22Rv1 (cell line): ENCODE measurements around the gene ANK3.

Experiments used
- H3K27ac ChIP-seq: fragments of 450-650 bp; 2 replicates; pipeline ENCODE4 v1.5.1; 2017
- ZFX ChIP-seq: fragments of 450-650 bp; IDR thresholded peaks from 2 replicates; pipeline ENCODE4 v1.6.1; 2017; ENCODE audit warnings: antibody characterized with exemption, borderline replicate concordance
- TF ChIP-seq, protein P1 (sequence below): fragments of 450-650 bp; IDR thresholded peaks from 2 replicates; pipeline ENCODE4 v1.5.1; 2017; ENCODE audit warnings: mild to moderate bottlenecking

Gene ANK3

DNA sequence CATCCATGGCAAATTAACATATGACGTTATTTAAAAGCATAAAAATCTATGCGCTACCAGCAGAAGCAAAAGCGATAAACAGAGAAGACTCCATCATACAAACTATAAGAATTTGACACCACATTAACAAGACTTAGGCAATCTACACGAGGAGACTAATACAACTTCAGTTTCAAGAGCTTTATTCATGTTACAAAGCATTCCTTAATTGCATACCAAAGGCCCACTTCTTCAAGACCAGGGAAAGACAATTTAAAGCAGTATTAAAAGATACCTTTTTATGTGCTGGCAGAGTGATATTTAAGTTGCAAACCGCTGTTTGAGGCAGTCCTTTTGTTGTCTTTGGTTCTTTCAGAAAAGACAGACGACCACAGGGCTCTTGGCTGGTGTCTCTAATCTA lies 307.3 kb downstream of the ANK3 start:
- TF ChIP-seq ZFX, result no peak
- TF ChIP-seq, protein P1, sequence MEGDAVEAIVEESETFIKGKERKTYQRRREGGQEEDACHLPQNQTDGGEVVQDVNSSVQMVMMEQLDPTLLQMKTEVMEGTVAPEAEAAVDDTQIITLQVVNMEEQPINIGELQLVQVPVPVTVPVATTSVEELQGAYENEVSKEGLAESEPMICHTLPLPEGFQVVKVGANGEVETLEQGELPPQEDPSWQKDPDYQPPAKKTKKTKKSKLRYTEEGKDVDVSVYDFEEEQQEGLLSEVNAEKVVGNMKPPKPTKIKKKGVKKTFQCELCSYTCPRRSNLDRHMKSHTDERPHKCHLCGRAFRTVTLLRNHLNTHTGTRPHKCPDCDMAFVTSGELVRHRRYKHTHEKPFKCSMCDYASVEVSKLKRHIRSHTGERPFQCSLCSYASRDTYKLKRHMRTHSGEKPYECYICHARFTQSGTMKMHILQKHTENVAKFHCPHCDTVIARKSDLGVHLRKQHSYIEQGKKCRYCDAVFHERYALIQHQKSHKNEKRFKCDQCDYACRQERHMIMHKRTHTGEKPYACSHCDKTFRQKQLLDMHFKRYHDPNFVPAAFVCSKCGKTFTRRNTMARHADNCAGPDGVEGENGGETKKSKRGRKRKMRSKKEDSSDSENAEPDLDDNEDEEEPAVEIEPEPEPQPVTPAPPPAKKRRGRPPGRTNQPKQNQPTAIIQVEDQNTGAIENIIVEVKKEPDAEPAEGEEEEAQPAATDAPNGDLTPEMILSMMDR, result no peak

GRCh38 chr10:60073781-60074656 lies 315.7 kb downstream of the ANK3 start:
- H3K27ac ChIP-seq, result no peak overlapping the region
- TF ChIP-seq, protein P1, result no peak
- TF ChIP-seq ZFX, result no peak

More for the DNA sequence above, 307.3 kb downstream of the ANK3 start:
- no peak overlapping the region for H3K27ac ChIP-seq

DNA sequence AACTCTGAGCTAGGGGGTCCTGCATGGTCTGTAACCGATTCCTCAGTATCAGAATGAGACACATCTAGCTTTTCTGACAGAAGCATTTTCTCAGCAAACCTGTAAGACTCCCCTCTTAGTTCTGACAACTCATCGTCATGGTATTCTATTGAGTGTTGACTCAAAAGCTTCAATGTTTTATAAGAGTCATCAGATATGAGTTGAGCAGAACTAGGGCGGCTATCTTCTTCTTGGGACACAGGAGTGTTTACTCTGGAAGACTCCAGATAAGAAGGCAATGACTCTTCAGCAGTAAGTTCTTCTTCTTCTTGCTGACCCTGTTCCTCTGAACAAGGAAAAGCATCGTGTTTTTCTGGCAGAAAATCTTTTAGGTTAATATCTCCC lies 316.3 kb downstream of the ANK3 start:
- H3K27ac ChIP-seq, result no peak overlapping the region
- TF ChIP-seq, protein P1, result no peak
- no peak for TF ChIP-seq ZFX

- TF ChIP-seq ZFX, result no peak
- TF ChIP-seq, protein P1, result no peak
- no peak overlapping the region for H3K27ac ChIP-seq
These were observed 320.4 kb downstream of the ANK3 start for GRCh38 chr10:60069311-60069710.

- TF ChIP-seq, protein P1, result no peak
- no peak for TF ChIP-seq ZFX
- no peak overlapping the region for H3K27ac ChIP-seq
These were observed 339.3 kb downstream of the ANK3 start for GRCh38 chr10:60050366-60050765.

GRCh38 chr10:60048091-60048501 lies 341.6 kb downstream of the ANK3 start:
- TF ChIP-seq ZFX, result no peak
- TF ChIP-seq, protein P1, result peak; percentile 50
- H3K27ac ChIP-seq, result no peak overlapping the region

GRCh38 chr10:60045571-60045970 lies 344.1 kb downstream of the ANK3 start:
- no peak for TF ChIP-seq ZFX
- TF ChIP-seq, protein P1, result no peak
- H3K27ac ChIP-seq, result no peak overlapping the region
